Measurements from ENCODE around the gene RBMS1. TPM values are rescaled to one million over a fixed set of nuclear protein-coding genes. Genes with fewer than 3 reads are reported as not detected.
"Not testable (repeated sequence)": the region's sequence is repeated elsewhere in the genome, so short reads cannot be mapped to it uniquely, and the experiment has no call there.

Gene RBMS1
- total and polyA plus RNA-seq, 4 donors = 29.5 to 72.0 (median 49.5) TPM

DNA sequence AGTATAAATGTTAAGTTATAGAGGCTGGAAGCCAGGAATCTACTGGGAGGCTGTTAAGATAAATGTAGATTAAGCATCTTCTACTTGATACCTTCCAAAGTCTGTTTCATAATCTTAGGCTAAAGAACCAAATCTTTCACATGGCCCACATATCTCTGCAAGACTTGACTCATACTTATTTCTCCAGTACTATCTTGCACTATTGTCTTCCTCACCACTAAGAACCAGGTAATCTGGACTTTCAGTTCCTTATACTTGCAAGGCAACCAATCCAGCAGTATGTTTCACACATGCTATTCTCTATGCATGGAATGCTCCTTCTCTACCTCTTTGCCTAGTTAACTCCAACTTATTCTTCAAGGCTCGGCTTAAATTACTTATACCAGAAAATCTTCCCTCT is 62.2 kb downstream of the RBMS1 start:
- H3K36me3 ChIP-seq (ENCODE audit: control insufficient read depth, insufficient read depth, low read length) = no peaks in the 10 kb centered on the region
- no peak for DNase-seq (ENCODE audit: low read depth in 4 of 6, low spot score in 6 of 6)
- H3K4me3 ChIP-seq (ENCODE audit: low read depth, low read length) = no peak overlapping the region
- H3K9me3 ChIP-seq (ENCODE audit: control insufficient read depth, insufficient read depth, low read length) = peaks cover 1% of the 10 kb centered on the region
- no peaks in the 10 kb centered on the region for H3K27me3 ChIP-seq (ENCODE audit: control insufficient read depth, insufficient read depth, low read length)
- WGBS (ENCODE audit: insufficient coverage) = 100% methylated on average over 1 of the region's 1 CpG
- H3K27ac ChIP-seq (ENCODE audit: low read depth, low read length) = no peak overlapping the region
- H3K4me1 ChIP-seq (ENCODE audit: control insufficient read depth, insufficient read depth, low read length) = no peaks in the 10 kb centered on the region

DNA sequence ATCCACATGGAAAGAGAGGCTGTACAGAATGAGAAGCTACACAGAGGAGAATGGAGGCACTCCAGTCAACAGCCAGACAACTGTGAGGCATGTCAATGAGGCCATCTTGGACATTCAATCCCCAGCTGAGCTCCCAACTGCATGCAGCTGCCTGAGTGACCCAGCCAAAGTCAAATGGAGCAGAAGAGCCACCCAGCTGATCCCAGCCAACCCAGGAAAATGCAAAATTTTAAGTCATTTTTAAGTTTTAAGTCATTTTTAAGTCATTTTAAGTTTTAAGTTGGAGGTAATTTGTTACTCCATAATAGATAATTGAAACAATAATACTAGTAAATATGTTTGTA is 63.6 kb downstream of the RBMS1 start:
- H3K4me1 ChIP-seq (ENCODE audit: control insufficient read depth, insufficient read depth, low read length) = no peaks in the 10 kb centered on the region
- peaks cover 1% of the 10 kb centered on the region for H3K9me3 ChIP-seq (ENCODE audit: control insufficient read depth, insufficient read depth, low read length)
- H3K36me3 ChIP-seq (ENCODE audit: control insufficient read depth, insufficient read depth, low read length) = no peaks in the 10 kb centered on the region
- H3K4me3 ChIP-seq (ENCODE audit: low read depth, low read length) = no peak overlapping the region
- H3K27ac ChIP-seq (ENCODE audit: low read depth, low read length) = no peak overlapping the region
- DNase-seq (ENCODE audit: low read depth in 4 of 6, low spot score in 6 of 6) = no peak
- H3K27me3 ChIP-seq (ENCODE audit: control insufficient read depth, insufficient read depth, low read length) = no peaks in the 10 kb centered on the region

DNA sequence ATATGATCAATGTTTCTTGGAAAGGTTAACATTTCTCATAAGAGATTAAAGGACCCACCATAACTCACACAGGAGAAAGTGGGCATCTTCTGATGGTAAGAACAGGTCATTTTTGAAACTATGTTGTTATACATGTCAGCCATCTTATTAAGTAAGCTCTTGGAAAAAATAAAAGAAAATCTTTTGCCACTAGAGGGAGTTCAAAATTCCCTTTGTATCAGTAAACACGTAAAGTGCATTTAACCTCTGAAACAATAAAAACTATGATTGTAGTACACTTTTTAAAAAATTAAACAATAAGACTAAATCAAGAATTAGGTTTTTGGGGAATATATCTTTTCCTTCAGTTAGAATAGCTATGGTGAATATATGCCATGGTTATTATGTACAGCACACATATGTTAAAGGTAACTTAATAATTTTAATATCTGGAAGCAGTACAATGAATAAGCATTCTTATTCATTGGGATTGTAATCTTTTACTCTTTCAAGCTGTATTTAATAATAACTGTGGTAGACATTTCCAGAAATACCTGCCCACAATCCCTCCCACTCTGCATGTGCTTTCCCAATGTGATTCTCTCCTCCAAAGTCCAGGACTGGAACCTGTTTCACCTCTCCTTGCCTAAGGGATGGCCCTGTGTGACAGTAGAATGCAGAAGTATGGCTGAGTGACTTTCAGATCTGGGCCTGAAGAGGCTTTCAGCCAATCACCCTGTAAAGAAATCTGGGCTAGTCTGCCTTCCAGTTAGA is 64.2 kb downstream of the RBMS1 start:
- H3K4me1 ChIP-seq (ENCODE audit: control insufficient read depth, insufficient read depth, low read length) = no peaks in the 10 kb centered on the region
- WGBS (ENCODE audit: insufficient coverage) = no CpG with 5 or more reads among the region's 1 CpG
- H3K4me3 ChIP-seq (ENCODE audit: low read depth, low read length) = no peak overlapping the region
- DNase-seq (ENCODE audit: low read depth in 4 of 6, low spot score in 6 of 6) = peak in 3 of 6 donors; percentile 35 to 91 (median 82)
- no peaks in the 10 kb centered on the region for H3K36me3 ChIP-seq (ENCODE audit: control insufficient read depth, insufficient read depth, low read length)
- H3K27ac ChIP-seq (ENCODE audit: low read depth, low read length) = no peak overlapping the region
- peaks cover 1% of the 10 kb centered on the region for H3K9me3 ChIP-seq (ENCODE audit: control insufficient read depth, insufficient read depth, low read length)
- H3K27me3 ChIP-seq (ENCODE audit: control insufficient read depth, insufficient read depth, low read length) = no peaks in the 10 kb centered on the region

DNA sequence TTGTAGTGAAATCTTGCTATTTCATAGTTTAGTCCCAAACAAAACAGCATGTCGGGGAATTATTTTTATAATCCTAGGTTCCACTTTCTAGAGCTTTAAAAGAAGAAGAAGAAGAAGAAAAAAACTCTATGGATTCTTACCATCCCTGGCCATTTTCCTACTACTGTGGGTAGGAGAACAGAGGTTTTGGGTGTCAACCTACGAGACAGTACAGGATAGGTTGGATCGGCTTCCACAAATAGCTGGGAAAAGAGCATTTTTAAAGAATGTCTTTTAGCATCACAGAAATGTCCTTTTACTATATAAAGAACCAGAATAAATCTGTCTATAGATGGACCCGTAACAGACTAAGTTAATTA is 65.2 kb downstream of the RBMS1 start:
- Histone ChIP-seq H3K9me3 (ENCODE audit: control insufficient read depth, insufficient read depth, low read length) (peaks cover 1% of the 10 kb centered on the region), H3K36me3 (ENCODE audit: control insufficient read depth, insufficient read depth, low read length) (no peaks in the 10 kb centered on the region), H3K27ac (ENCODE audit: low read depth, low read length) (no peak overlapping the region), H3K4me1 (ENCODE audit: control insufficient read depth, insufficient read depth, low read length) (no peaks in the 10 kb centered on the region), H3K4me3 (ENCODE audit: low read depth, low read length) (no peak overlapping the region), H3K27me3 (ENCODE audit: control insufficient read depth, insufficient read depth, low read length) (no peaks in the 10 kb centered on the region)
- DNase-seq (ENCODE audit: low read depth in 4 of 6, low spot score in 6 of 6) = no peak
- no CpG with 5 or more reads among the region's 4 CpGs for WGBS (ENCODE audit: insufficient coverage)

DNA sequence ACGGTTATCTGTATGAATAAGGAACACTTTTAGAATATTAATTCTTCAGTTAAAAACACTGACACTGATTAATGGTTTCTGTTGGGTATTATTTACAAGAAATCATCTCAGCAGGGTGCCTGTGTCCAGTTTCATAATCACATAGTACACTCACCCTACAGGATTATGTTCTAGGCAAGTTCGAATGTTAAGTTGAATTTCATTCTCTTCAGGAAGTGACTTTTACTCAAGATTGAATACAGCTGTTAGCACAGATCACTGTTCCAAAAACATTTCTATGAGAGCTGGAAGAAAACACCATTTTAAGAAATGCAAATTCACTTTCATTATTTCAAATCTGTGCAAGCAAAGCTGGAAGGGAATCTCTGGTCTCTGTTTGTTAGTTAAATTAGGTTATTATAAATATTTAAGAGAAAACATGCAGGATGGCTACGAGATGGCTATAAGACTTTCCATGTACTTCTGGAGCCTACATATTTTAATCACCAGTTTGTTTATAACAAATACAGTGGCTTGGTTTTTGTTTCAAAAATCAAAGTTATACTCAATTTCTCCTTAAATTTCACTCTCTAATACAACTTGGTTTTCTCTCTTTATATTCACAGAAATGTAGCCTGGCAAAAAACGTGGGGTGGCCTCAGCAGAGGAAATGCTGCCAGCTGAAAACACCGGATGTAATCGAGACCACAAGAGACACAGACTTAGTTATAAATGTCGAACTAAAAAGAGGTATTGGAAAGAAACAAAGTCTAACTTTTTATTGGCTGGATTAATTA is 65.8 kb downstream of the RBMS1 start:
- Histone ChIP-seq H3K4me1 (ENCODE audit: control insufficient read depth, insufficient read depth, low read length) (no peaks in the 10 kb centered on the region), H3K4me3 (ENCODE audit: low read depth, low read length) (no peak overlapping the region), H3K27me3 (ENCODE audit: control insufficient read depth, insufficient read depth, low read length) (no peaks in the 10 kb centered on the region), H3K27ac (ENCODE audit: low read depth, low read length) (peak overlapping the region; percentile 12), H3K36me3 (ENCODE audit: control insufficient read depth, insufficient read depth, low read length) (no peaks in the 10 kb centered on the region), H3K9me3 (ENCODE audit: control insufficient read depth, insufficient read depth, low read length) (peaks cover 1% of the 10 kb centered on the region)
- 8% methylated on average over 2 of the region's 7 CpGs for WGBS (ENCODE audit: insufficient coverage)
- DNase-seq (ENCODE audit: low read depth in 4 of 6, low spot score in 6 of 6) = no peak

DNA sequence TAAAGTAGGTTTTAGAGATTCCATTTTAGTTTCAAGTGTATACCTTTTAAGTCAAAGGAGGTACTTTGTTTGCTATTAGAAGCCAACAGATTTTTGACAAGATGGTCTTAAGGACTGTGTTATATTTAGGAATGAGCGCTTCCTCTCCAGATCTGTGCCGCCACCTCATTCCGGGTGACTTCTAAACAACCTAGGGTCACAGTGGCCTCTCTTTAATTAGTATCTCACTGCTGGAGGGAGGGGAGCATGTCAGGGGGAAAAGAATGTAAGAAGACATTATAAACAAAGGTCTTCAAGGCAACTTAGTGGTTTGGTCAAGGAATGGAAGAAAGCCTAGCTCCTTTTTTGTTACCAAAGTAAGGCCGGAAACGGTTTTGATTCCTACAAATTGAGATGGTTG is 67.0 kb downstream of the RBMS1 start:
- Histone ChIP-seq H3K9me3 (ENCODE audit: control insufficient read depth, insufficient read depth, low read length) (peaks cover 1% of the 10 kb centered on the region), H3K4me3 (ENCODE audit: low read depth, low read length) (no peak overlapping the region), H3K27ac (ENCODE audit: low read depth, low read length) (no peak overlapping the region), H3K27me3 (ENCODE audit: control insufficient read depth, insufficient read depth, low read length) (no peaks in the 10 kb centered on the region), H3K36me3 (ENCODE audit: control insufficient read depth, insufficient read depth, low read length) (no peaks in the 10 kb centered on the region), H3K4me1 (ENCODE audit: control insufficient read depth, insufficient read depth, low read length) (no peaks in the 10 kb centered on the region)
- no peak for DNase-seq (ENCODE audit: low read depth in 4 of 6, low spot score in 6 of 6)
- WGBS (ENCODE audit: insufficient coverage) = no CpG with 5 or more reads among the region's 5 CpGs

DNA sequence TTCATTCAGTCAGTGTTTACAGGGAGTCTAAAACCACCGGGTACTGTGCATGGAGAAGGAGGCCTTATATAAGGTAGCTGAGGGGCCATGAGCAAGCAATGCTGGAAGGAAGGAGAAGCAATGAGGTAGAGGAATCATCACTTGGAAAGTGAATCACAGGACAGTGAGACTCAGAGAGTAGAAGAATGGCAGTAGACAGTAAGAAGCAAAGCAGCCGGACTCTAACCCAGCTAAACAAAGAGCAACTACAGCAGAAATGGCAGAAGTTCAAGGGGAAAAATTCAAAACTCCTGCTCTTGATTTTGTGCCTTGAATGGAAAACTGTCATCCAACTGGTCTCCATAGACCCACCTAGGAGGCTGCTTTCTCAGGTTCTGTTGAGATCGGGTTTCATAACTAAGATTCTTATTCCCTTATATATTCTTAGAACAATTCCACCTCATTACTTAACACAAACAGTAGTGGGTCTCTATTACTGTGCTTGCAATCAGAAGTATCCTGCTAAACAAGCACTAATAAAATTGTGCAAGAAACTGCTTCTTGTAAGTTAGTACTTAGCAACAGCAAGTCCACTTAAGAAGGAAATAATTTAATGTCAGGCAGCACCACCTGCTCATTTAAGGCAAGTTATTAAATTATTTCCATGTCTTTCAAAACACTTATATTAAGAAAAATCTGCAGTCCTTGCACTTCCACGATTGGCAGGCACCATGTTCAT is 68.0 kb downstream of the RBMS1 start:
- Histone ChIP-seq H3K4me1 (ENCODE audit: control insufficient read depth, insufficient read depth, low read length) (no peaks in the 10 kb centered on the region), H3K27me3 (ENCODE audit: control insufficient read depth, insufficient read depth, low read length) (no peaks in the 10 kb centered on the region), H3K27ac (ENCODE audit: low read depth, low read length) (no peak overlapping the region), H3K36me3 (ENCODE audit: control insufficient read depth, insufficient read depth, low read length) (no peaks in the 10 kb centered on the region), H3K4me3 (ENCODE audit: low read depth, low read length) (no peak overlapping the region), H3K9me3 (ENCODE audit: control insufficient read depth, insufficient read depth, low read length) (peaks cover 1% of the 10 kb centered on the region)
- no peak for DNase-seq (ENCODE audit: low read depth in 4 of 6, low spot score in 6 of 6)
- WGBS (ENCODE audit: insufficient coverage) = 31% methylated on average over 2 of the region's 4 CpGs

DNA sequence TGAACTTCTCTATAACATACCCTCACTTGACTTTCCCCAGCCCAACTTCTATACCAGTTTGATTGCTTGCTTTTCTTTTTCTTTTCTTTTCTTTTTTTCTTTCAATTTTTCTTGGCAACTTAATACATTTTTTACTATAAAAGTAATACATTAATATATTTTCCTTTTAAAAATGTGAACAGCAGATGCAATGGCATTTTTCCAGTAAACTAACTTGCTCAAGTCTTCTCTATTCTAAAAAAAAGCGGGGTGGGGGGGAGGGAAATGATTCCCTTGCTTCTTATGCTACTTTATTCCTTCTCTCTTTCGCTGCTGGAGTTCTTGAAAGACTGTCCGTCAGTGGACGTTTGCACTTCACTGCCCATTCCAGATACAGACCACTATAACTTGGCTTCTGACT is 70.5 kb downstream of the RBMS1 start:
- no peaks in the 10 kb centered on the region for H3K27me3 ChIP-seq (ENCODE audit: control insufficient read depth, insufficient read depth, low read length)
- no peak for DNase-seq (ENCODE audit: low read depth in 4 of 6, low spot score in 6 of 6)
- H3K4me3 ChIP-seq (ENCODE audit: low read depth, low read length) = no peak overlapping the region
- H3K4me1 ChIP-seq (ENCODE audit: control insufficient read depth, insufficient read depth, low read length) = no peaks in the 10 kb centered on the region
- no peaks in the 10 kb centered on the region for H3K36me3 ChIP-seq (ENCODE audit: control insufficient read depth, insufficient read depth, low read length)
- H3K9me3 ChIP-seq (ENCODE audit: control insufficient read depth, insufficient read depth, low read length) = no peaks in the 10 kb centered on the region
- H3K27ac ChIP-seq (ENCODE audit: low read depth, low read length) = no peak overlapping the region
- 94% methylated on average over 3 of the region's 4 CpGs for WGBS (ENCODE audit: insufficient coverage)

DNA sequence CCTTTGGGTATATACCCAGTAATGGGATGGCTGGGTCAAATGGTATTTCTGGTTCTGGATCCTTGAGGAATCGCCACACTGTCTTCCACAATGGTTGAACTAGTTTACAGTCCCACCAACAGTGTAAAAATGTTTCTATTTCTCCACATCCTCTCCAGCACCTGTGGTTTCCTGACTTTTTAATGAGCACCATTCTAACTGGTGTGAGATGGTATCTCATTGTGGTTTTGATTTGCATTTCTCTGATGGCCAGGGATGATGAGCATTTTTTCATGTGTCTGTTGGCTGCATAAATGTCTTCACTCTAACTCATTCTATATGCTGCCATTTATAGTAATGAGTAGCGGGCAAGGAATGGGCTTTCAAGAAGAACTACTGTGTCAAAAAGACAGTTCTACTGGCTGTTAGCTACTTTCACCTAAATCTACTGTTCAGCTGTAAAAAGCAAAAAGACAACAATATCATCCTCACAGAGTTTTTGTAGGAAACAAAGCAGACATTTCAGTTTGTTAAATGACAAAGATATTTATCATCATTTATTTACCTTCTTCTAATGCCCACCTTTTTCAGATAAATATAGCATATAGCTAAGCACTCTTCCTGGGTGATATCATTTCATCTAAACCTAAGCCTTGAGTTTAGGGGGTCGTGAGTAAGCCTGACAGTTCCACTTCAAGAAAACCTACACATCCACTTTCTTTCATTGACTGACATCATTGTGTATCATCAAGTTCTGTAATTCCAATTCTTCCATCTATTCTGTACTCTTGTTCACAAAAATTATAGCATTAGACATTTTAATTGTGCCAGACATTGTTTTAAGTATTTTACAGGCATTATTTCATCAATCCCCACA is 71.7 kb downstream of the RBMS1 start:
- 100% methylated on average over 1 of the region's 3 CpGs for WGBS (ENCODE audit: insufficient coverage)
- not testable (repeated sequence) for H3K36me3 ChIP-seq (ENCODE audit: control insufficient read depth, insufficient read depth, low read length); DNase-seq (ENCODE audit: low read depth in 4 of 6, low spot score in 6 of 6); H3K27ac ChIP-seq (ENCODE audit: low read depth, low read length); H3K9me3 ChIP-seq (ENCODE audit: control insufficient read depth, insufficient read depth, low read length); H3K27me3 ChIP-seq (ENCODE audit: control insufficient read depth, insufficient read depth, low read length); H3K4me3 ChIP-seq (ENCODE audit: low read depth, low read length); H3K4me1 ChIP-seq (ENCODE audit: control insufficient read depth, insufficient read depth, low read length)

Data from spinal cord (tissue), 10 donors.